Measurements from ENCODE around the gene ANKH.

DNA sequence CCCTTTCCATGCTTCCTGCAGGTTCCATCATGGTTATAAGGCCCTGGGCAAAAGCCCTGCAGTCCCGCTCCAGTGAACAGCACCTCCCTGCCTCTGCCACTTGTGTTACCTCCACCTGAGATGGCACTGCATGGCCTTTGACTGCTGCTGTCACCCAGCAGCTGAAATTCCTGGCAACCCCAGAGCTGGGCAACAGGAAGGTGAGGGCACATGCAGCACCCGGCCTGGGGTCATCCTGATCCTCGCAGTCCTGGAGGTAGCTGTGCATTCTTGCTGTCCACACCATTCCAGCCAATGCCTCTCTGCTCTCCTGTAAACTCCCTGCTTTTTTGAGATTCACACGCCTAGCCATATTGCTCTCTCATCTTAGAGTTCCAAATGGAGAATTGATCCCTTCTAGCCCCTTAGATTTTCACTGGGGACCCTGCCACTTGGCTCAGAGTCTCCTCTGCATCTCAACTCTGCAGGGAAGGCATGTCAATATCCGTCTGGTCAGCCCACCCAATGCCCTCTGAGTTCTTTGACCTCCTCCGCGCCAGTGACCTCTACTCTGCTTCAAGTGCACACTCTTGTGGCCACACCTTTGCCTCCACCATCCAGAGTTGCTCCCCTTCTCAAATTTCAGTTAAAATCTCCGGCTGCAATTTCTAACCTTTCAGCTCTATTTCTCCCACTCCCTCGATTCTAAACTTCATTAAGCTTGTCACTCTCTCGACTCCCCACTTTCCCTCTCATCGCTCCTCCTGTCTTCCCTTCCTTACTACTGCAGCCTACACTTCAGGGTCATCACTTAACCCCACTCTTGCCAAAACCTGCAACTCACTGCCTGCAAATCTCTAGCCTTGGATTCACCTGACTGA is 93.4 kb downstream of the ANKH start:
- TF ChIP-seq, protein P1, sequence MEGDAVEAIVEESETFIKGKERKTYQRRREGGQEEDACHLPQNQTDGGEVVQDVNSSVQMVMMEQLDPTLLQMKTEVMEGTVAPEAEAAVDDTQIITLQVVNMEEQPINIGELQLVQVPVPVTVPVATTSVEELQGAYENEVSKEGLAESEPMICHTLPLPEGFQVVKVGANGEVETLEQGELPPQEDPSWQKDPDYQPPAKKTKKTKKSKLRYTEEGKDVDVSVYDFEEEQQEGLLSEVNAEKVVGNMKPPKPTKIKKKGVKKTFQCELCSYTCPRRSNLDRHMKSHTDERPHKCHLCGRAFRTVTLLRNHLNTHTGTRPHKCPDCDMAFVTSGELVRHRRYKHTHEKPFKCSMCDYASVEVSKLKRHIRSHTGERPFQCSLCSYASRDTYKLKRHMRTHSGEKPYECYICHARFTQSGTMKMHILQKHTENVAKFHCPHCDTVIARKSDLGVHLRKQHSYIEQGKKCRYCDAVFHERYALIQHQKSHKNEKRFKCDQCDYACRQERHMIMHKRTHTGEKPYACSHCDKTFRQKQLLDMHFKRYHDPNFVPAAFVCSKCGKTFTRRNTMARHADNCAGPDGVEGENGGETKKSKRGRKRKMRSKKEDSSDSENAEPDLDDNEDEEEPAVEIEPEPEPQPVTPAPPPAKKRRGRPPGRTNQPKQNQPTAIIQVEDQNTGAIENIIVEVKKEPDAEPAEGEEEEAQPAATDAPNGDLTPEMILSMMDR (optimal IDR thresholded peaks at IDR 0.05 in 1 of 3, IDR thresholded peaks at IDR 0.05 in 1 of 3, conservative IDR thresholded peaks at IDR 0.05 in 1 of 3; ENCODE audit: extremely low read depth in 1 of 3, insufficient read depth in 2 of 3, low read length in 3 of 3) = no peak
- no peak for TF ChIP-seq EZH2 (IDR thresholded peaks at IDR 0.05; ENCODE audit: low read length)
